H1 (cell line): Measurements from ENCODE around the gene WIPF3. TPM values are rescaled to one million over a fixed set of nuclear protein-coding genes. Genes with fewer than 3 reads are reported as not detected.

Experiments
- CTCF ChIA-PET: fragments of 300-600 bp; sonication (Branson Sonifier 250); formaldehyde crosslinking; loops from one replicate; lab custom pipeline; 2021; ENCODE audit not compliant: partially characterized antibody; lab: Charles Lee
- POLR2A ChIA-PET: fragments of 300-600 bp; sonication (Branson Sonifier 250); formaldehyde crosslinking; loops from one replicate; lab custom pipeline; 2021; ENCODE audit warnings: inconsistent platforms; ENCODE audit not compliant: partially characterized antibody; lab: Charles Lee
- DNase-seq, 2 experiments: peaks; one replicate each; pipeline versions ENCODE4 v3.0.0 to v3.0.0-alpha.2; 2010 to 2022; ENCODE audit warnings: low spot score in 2 of 2, low read depth in 1 of 2, mixed read lengths in 1 of 2
- FAIRE-seq: peaks from 2 replicates; lab custom pipeline; 2011; peaks lifted over from hg19 to GRCh38; lab: Jason Lieb, UNC
- H2AFZ ChIP-seq: 2 replicates; pipeline ENCODE4 v1.8.1; 2012; ENCODE audit warnings: low read length, inconsistent platforms
- H2AK5ac ChIP-seq: 2 replicates; pipeline ENCODE4 v1.6.1; 2013; ENCODE audit warnings: low read depth, low read length
- H2BK120ac ChIP-seq: replicated peaks from 2 replicates; pipeline ENCODE3; 2013; ENCODE audit warnings: low read depth, low read length, inconsistent platforms
- H2BK12ac ChIP-seq: 2 replicates; pipeline ENCODE4 v1.6.1; 2013; ENCODE audit warnings: low read depth, low read length
- H2BK15ac ChIP-seq: 2 replicates; pipeline ENCODE4 v1.6.1; 2013; ENCODE audit warnings: low read length
- H2BK20ac ChIP-seq: 2 replicates; pipeline ENCODE4 v1.6.1; 2013; ENCODE audit warnings: low read length
- H2BK5ac ChIP-seq: 2 replicates; pipeline ENCODE4 v1.6.1; 2013; ENCODE audit warnings: low read depth, low read length
- H3K14ac ChIP-seq: 2 replicates; pipeline ENCODE4 v1.6.1; 2013; ENCODE audit warnings: inconsistent platforms; ENCODE audit not compliant: insufficient read length
- H3K18ac ChIP-seq: 2 replicates; pipeline ENCODE4 v1.6.1; 2013; ENCODE audit warnings: low read length; ENCODE audit errors: extremely low read depth
- H3K23ac ChIP-seq: 2 replicates; pipeline ENCODE4 v1.6.1; 2013; ENCODE audit warnings: inconsistent platforms; ENCODE audit not compliant: insufficient read length
- H3K23me2 ChIP-seq: 2 replicates; pipeline ENCODE4 v1.6.1; 2013; ENCODE audit warnings: low read depth, low read length
- H3K27ac ChIP-seq: 2 replicates; pipeline ENCODE4 v1.6.1; 2011; ENCODE audit warnings: low read depth, low read length, inconsistent platforms
- H3K27me3 ChIP-seq, 4 experiments: replicated peaks in 1 of 4; 1 replicate in 1 of 4; 2 replicates in 3 of 4; pipeline versions ENCODE4 v1.6.1 to v1.8.1; 2011 to 2013; ENCODE audit warnings: low read length in 3 of 4, mild to moderate bottlenecking in 3 of 4, inconsistent platforms in 2 of 4, mixed read lengths in 2 of 4, moderate library complexity in 1 of 4; ENCODE audit not compliant: control insufficient read depth in 3 of 4, insufficient read depth in 3 of 4; ENCODE audit errors: extremely low read depth in 1 of 4
- H3K36me3 ChIP-seq, 4 experiments: 2 replicates each; pipeline versions ENCODE4 v1.6.1 to v1.8.1; 2011 to 2013; ENCODE audit warnings: mild to moderate bottlenecking in 4 of 4, low read length in 3 of 4, moderate library complexity in 2 of 4, control low read depth in 1 of 4, inconsistent platforms in 1 of 4; ENCODE audit not compliant: insufficient read depth in 4 of 4, control insufficient read depth in 2 of 4
- H3K4ac ChIP-seq: replicated peaks from 2 replicates; pipeline ENCODE3; 2013; ENCODE audit warnings: low read length, low read depth, mixed read lengths, inconsistent platforms; ENCODE audit not compliant: insufficient read length
- H3K4me1 ChIP-seq, 4 experiments: replicated peaks in 1 of 4; 1 replicate in 1 of 4; 2 replicates in 3 of 4; pipeline versions ENCODE4 v1.6.1 to v1.8.1; 2011 to 2013; ENCODE audit warnings: low read length in 3 of 4, inconsistent platforms in 2 of 4, mixed read lengths in 1 of 4; ENCODE audit not compliant: insufficient read depth in 4 of 4, control insufficient read depth in 3 of 4
- H3K4me2 ChIP-seq, 2 experiments: 2 replicates each; pipeline versions ENCODE4 v1.6.1 to v1.8.1; 2011 to 2013; ENCODE audit warnings: low read depth in 2 of 2, low read length in 2 of 2, control low read depth in 1 of 2, inconsistent platforms in 1 of 2, mild to moderate bottlenecking in 1 of 2; ENCODE audit not compliant: insufficient read depth in 1 of 2
- H3K4me3 ChIP-seq, 4 experiments: fragments of 200-600, 300-600 bp in 1 of 4; sonication (generic), shearing (Covaris generic), sonication (Bioruptor Twin) in 1 of 4; 2 replicates each; pipeline versions ENCODE4 v1.5.1 to v1.8.1; 2011 to 2016; ENCODE audit warnings: low read length in 4 of 4, low read depth in 3 of 4, control low read depth in 2 of 4, inconsistent platforms in 2 of 4, mild to moderate bottlenecking in 2 of 4, mixed read lengths in 1 of 4, moderate library complexity in 1 of 4; ENCODE audit not compliant: insufficient read depth in 2 of 4; ENCODE audit errors: extremely low read depth in 1 of 4
- H3K56ac ChIP-seq: replicated peaks from 2 replicates; pipeline ENCODE3; 2013; ENCODE audit warnings: low read depth, mild to moderate bottlenecking, mixed read lengths, low read length, inconsistent platforms; ENCODE audit not compliant: insufficient read length
- H3K79me1 ChIP-seq: 2 replicates; pipeline ENCODE4 v1.6.1; 2013; ENCODE audit warnings: low read depth, low read length, control low read depth
- H3K79me2 ChIP-seq, 2 experiments: 2 replicates each; pipeline versions ENCODE4 v1.6.1 to v1.8.1; 2012 to 2013; ENCODE audit warnings: low read length in 2 of 2, mild to moderate bottlenecking in 2 of 2, inconsistent platforms in 1 of 2; ENCODE audit not compliant: insufficient read depth in 2 of 2, control insufficient read depth in 1 of 2
- H3K9ac ChIP-seq, 4 experiments: replicated peaks in 1 of 4; 1 replicate in 1 of 4; 2 replicates in 3 of 4; pipeline versions ENCODE4 v1.6.1 to v1.8.1; 2011 to 2013; ENCODE audit warnings: low read depth in 3 of 4, low read length in 3 of 4, control low read depth in 2 of 4, mild to moderate bottlenecking in 2 of 4, moderate library complexity in 2 of 4, inconsistent platforms in 1 of 4; ENCODE audit errors: extremely low read depth in 1 of 4
- H3K9me3 ChIP-seq, 2 experiments: 2 replicates each; pipeline versions ENCODE4 v1.6.1 to v1.8.1; 2012 to 2013; ENCODE audit warnings: mild to moderate bottlenecking in 2 of 2, moderate library complexity in 2 of 2, control low read depth in 1 of 2, inconsistent platforms in 1 of 2, low read depth in 1 of 2, low read length in 1 of 2, mixed read lengths in 1 of 2; ENCODE audit not compliant: insufficient read depth in 2 of 2
- H4K20me1 ChIP-seq, 2 experiments: replicated peaks in 1 of 2; 2 replicates each; pipeline versions ENCODE3 to v1.8.1; 2011 to 2013; ENCODE audit warnings: inconsistent platforms in 2 of 2, low read length in 2 of 2, mild to moderate bottlenecking in 1 of 2; ENCODE audit not compliant: insufficient read depth in 2 of 2, control insufficient read depth in 1 of 2
- H4K5ac ChIP-seq: 2 replicates; pipeline ENCODE4 v1.6.1; 2013; ENCODE audit warnings: low read length, low read depth, mixed read lengths, inconsistent platforms; ENCODE audit not compliant: insufficient read length
- H4K8ac ChIP-seq: 2 replicates; pipeline ENCODE4 v1.8.0; 2013; ENCODE audit warnings: mild to moderate bottlenecking, moderate library complexity, low read length, inconsistent platforms; ENCODE audit not compliant: insufficient read depth; ENCODE audit errors: extremely low read depth
- H4K91ac ChIP-seq: replicated peaks from 2 replicates; pipeline ENCODE3; 2013; ENCODE audit warnings: low read length, mixed read lengths, inconsistent platforms; ENCODE audit not compliant: insufficient read length
- ASH2L ChIP-seq: fragments of 200-600, 300-600 bp; sonication (generic); IDR thresholded peaks from one replicate; pipeline ENCODE4 v1.7.1; 2017; ENCODE audit warnings: low read length
- BACH1 ChIP-seq: IDR thresholded peaks from 2 replicates; pipeline ENCODE4 v1.6.1; 2012; ENCODE audit warnings: low read length, improper control_type of control experiment
- CBX5 ChIP-seq: fragments of 300-800, 300-1000 bp; sonication (generic); IDR thresholded peaks from 2 replicates; pipeline ENCODE4 v1.7.1; 2016; ENCODE audit warnings: antibody characterized with exemption, low read length, low read depth
- FOSL1 ChIP-seq: IDR thresholded peaks from 2 replicates; pipeline ENCODE4 v1.6.1; 2011; ENCODE audit warnings: mild to moderate bottlenecking, low read depth, low read length, moderate library complexity; ENCODE audit not compliant: insufficient read depth
- HDAC2 ChIP-seq, 2 experiments: fragments of 300-600 bp in 1 of 2; sonication (generic) in 1 of 2; IDR thresholded peaks; 2 replicates each; pipeline ENCODE4 v1.6.1; 2011 to 2012; ENCODE audit warnings: low read depth in 2 of 2, low read length in 2 of 2, mild to moderate bottlenecking in 2 of 2, moderate library complexity in 2 of 2, borderline replicate concordance in 1 of 2, inconsistent platforms in 1 of 2
- HDAC6 ChIP-seq: IDR thresholded peaks from one replicate; pipeline ENCODE4 v1.7.1; 2012; ENCODE audit warnings: low read depth, mild to moderate bottlenecking, inconsistent platforms, low read length, moderate library complexity
- PHF8 ChIP-seq: fragments of 200-600 bp; sonication (generic); conservative IDR thresholded peaks from 2 replicates; pipeline ENCODE4 v1.7.1; 2012; ENCODE audit warnings: low read depth, mild to moderate bottlenecking, inconsistent platforms, low read length, moderate library complexity
- SAP30 ChIP-seq: fragments of 300-600 bp; sonication (generic); IDR thresholded peaks from 2 replicates; pipeline ENCODE4 v1.7.1; 2012; ENCODE audit warnings: low read length, moderate library complexity, mild to moderate bottlenecking, inconsistent platforms; ENCODE audit not compliant: insufficient read depth, insufficient replicate concordance
- SP4 ChIP-seq: IDR thresholded peaks from 2 replicates; pipeline ENCODE4 v1.6.1; 2012; ENCODE audit warnings: low read length, inconsistent platforms
- SUZ12 ChIP-seq: fragments of 200-600 bp; sonication (generic); IDR thresholded peaks from 2 replicates; pipeline ENCODE4 v1.6.1; 2012; ENCODE audit warnings: mild to moderate bottlenecking, inconsistent platforms, low read length, moderate library complexity, mixed read lengths
- YY1 ChIP-seq: IDR thresholded peaks from 2 replicates; pipeline ENCODE4 v1.6.1; 2011; ENCODE audit warnings: low read depth, mild to moderate bottlenecking, low read length
- polyA plus RNA-seq, 7 experiments: library from polyadenylated mRNA; depleted of rRNA in 3 of 7; stranded (reverse) in 5 of 7; unstranded in 2 of 7; fragments of >200 nt in 5 of 7; fragments of 200-250 nt in 2 of 7; gene quantifications; 1 replicate in 5 of 7; 2 replicates in 1 of 7; 4 replicates in 1 of 7; pipeline versions ENCODE4 v1.2.1 to v1.2.3, GENCODE V29; 2011 to 2013; ENCODE audit warnings: missing spikeins in 2 of 7, mixed read lengths in 2 of 7
- total RNA-seq: library from RNA; stranded (reverse); fragmentation: NEBNext Ultra II Directional; extraction: Animal tissue kit (Norgen Biotek cat#: 25700); gene quantifications from 2 replicates; pipeline ENCODE4 v1.2.1, GENCODE V29; 2021

WIPF3 gene
- total and polyA plus RNA-seq, 2 of the 8 experiments (the other 6 are each of a cell fraction or from before 2014, with no cell fraction given) = 5.0 to 12.1 TPM

- no peak overlapping the region for H2BK120ac ChIP-seq
- no peak overlapping the region for H3K4me3 ChIP-seq
- no peaks in the 10 kb centered on the region for H3K36me3 ChIP-seq
- H3K18ac ChIP-seq = no peak overlapping the region
- CTCF ChIA-PET = no interaction called here
- no peak overlapping the region for H4K5ac ChIP-seq
- no peak overlapping the region for H2BK20ac ChIP-seq
- no peak overlapping the region for H3K9ac ChIP-seq
- no peak overlapping the region for H3K4ac ChIP-seq
- H3K9me3 ChIP-seq = peaks cover 2 to 3% of the 10 kb centered on the region in 2 experiments; a peak in 1 of 4 replicates
- H3K4me2 ChIP-seq = no peak overlapping the region
- no peaks in the 10 kb centered on the region for H3K79me2 ChIP-seq
- no peak overlapping the region for H2AK5ac ChIP-seq
- no peak overlapping the region for H4K8ac ChIP-seq
- no peaks in the 10 kb centered on the region for H3K79me1 ChIP-seq
- H3K23me2 ChIP-seq = no peaks in the 10 kb centered on the region
- no peaks in the 10 kb centered on the region for H4K20me1 ChIP-seq
- H3K27ac ChIP-seq = no peak overlapping the region
- H2AFZ ChIP-seq = no peak overlapping the region
- H2BK15ac ChIP-seq = no peak overlapping the region
- H3K23ac ChIP-seq = no peak overlapping the region
- H3K14ac ChIP-seq = no peak overlapping the region
- H3K56ac ChIP-seq = no peak overlapping the region
- POLR2A ChIA-PET = no interaction called here
- H2BK5ac ChIP-seq = no peak overlapping the region
- H4K91ac ChIP-seq = no peak overlapping the region
- DNase-seq = no peak
- H3K4me1 ChIP-seq = peaks cover 0 to 7% (median 5%) of the 10 kb centered on the region in 4 experiments; a peak in 5 of 7 replicates
- no peaks in the 10 kb centered on the region for H3K27me3 ChIP-seq
- FAIRE-seq = no peak
- H2BK12ac ChIP-seq = no peak overlapping the region
- TF ChIP-seq SP4 (no peak), FOSL1 (no peak), HDAC6 (no peak), SUZ12 (no peak), BACH1 (no peak), HDAC2 (IDR thresholded peaks at IDR 0.05; ENCODE audit: borderline replicate concordance in 1 of 2, low read depth in 2 of 2, low read length in 2 of 2) (no peak), YY1 (no peak), ASH2L (no peak), CBX5 (no peak), PHF8 (no peak), SAP30 (no peak)
Measured at GRCh38 chr7:29826904-29827303, 20.6 kb downstream of the WIPF3 start.
